ENCODE measurements around the gene MAPT. TPM values are rescaled to one million over a fixed set of nuclear protein-coding genes. Genes with fewer than 3 reads are reported as not detected.
"Not testable (repeated sequence)": the region's sequence is repeated elsewhere in the genome, so short reads cannot be mapped to it uniquely, and the experiment has no call there.

Gene MAPT
- total RNA-seq, 4 donors from 2014 or later = 1.7 to 2.3 (median 1.8) TPM

GRCh38 chr17:46020023-46020761, 125.8 kb downstream of the MAPT start:
- peak; percentile 33 for DNase-seq
- H3K27ac ChIP-seq = peak overlapping the region in 2 of 4 donors; percentile 11 to 46
- in situ Hi-C loops (cut with MboI; ENCODE audit: low pct_ligation_motif_present in 1 of 4, low pct_unique_long_range_greater_than_20kb in 1 of 4, low sequenced_read_pairs in 3 of 4) (no loop called here), intact Hi-C loops (cut with DNase I; ENCODE audit: low total_unique reads) (no loop called here)
- no peaks in the 10 kb centered on the region for H3K9me3 ChIP-seq
- TF ChIP-seq CTCF (IDR thresholded peaks at IDR 0.05) (no peak), EP300 (IDR thresholded peaks at IDR 0.05; ENCODE audit: low read depth) (no peak), POLR2AphosphoS5 (IDR thresholded peaks at IDR 0.05) (no peak), POLR2A (IDR thresholded peaks at IDR 0.05) (no peak)
- H3K4me1 ChIP-seq = no peaks in the 10 kb centered on the region
- H3K27me3 ChIP-seq = no peaks in the 10 kb centered on the region
- 83 to 88% methylated on average over 1 to 14 of the region's 14 CpGs for WGBS, 2 donors (ENCODE audit: low coverage in 1 of 2)
- no peak overlapping the region for H3K4me3 ChIP-seq
- no peaks in the 10 kb centered on the region for H3K36me3 ChIP-seq

- 91% methylated on average over 12 of the region's 12 CpGs; no CpG with 5 or more reads in 1 of the 2 donors for WGBS, 2 donors (ENCODE audit: low coverage in 1 of 2)
- no peak for DNase-seq
- no peak overlapping the region for H3K27ac ChIP-seq
- TF ChIP-seq CTCF (IDR thresholded peaks at IDR 0.05) = no peak
- no peak for TF ChIP-seq EP300 (IDR thresholded peaks at IDR 0.05; ENCODE audit: low read depth)
- no peak for TF ChIP-seq POLR2A (IDR thresholded peaks at IDR 0.05)
- intact Hi-C loops (cut with DNase I; ENCODE audit: low total_unique reads) (no loop called here), in situ Hi-C loops (cut with MboI; ENCODE audit: low pct_ligation_motif_present in 1 of 4, low pct_unique_long_range_greater_than_20kb in 1 of 4, low sequenced_read_pairs in 3 of 4) (no loop called here)
- no peaks in the 10 kb centered on the region for H3K36me3 ChIP-seq
- no peak overlapping the region for H3K4me3 ChIP-seq
- H3K4me1 ChIP-seq = no peaks in the 10 kb centered on the region
- no peaks in the 10 kb centered on the region for H3K9me3 ChIP-seq
- H3K27me3 ChIP-seq = no peaks in the 10 kb centered on the region
These were observed 126.6 kb downstream of the MAPT start for GRCh38 chr17:46020998-46021397.

GRCh38 chr17:46023366-46023765, 129.0 kb downstream of the MAPT start:
- H3K27ac ChIP-seq; H3K4me3 ChIP-seq; H3K27me3 ChIP-seq; H3K9me3 ChIP-seq; H3K36me3 ChIP-seq; DNase-seq; H3K4me1 ChIP-seq; intact Hi-C loops (cut with DNase I; ENCODE audit: low total_unique reads); in situ Hi-C loops (cut with MboI; ENCODE audit: low pct_ligation_motif_present in 1 of 4, low pct_unique_long_range_greater_than_20kb in 1 of 4, low sequenced_read_pairs in 3 of 4): not testable (repeated sequence)
- WGBS, 2 donors (ENCODE audit: low coverage in 1 of 2) = 89 to 93% methylated on average over 6 to 7 of the region's 7 CpGs

- H3K36me3 ChIP-seq = peaks cover 0 to 5% (median 0%) of the 10 kb centered on the region in 4 donors
- DNase-seq = no peak
- no peak overlapping the region for H3K4me3 ChIP-seq
- in situ Hi-C loops (cut with MboI; ENCODE audit: low pct_ligation_motif_present in 1 of 4, low pct_unique_long_range_greater_than_20kb in 1 of 4, low sequenced_read_pairs in 3 of 4) = no loop called here
- H3K27me3 ChIP-seq = no peaks in the 10 kb centered on the region
- H3K4me1 ChIP-seq = no peaks in the 10 kb centered on the region
- TF ChIP-seq EP300 (IDR thresholded peaks at IDR 0.05; ENCODE audit: low read depth) = no peak
- no peak for TF ChIP-seq POLR2A (IDR thresholded peaks at IDR 0.05)
- TF ChIP-seq POLR2AphosphoS5 (IDR thresholded peaks at IDR 0.05) = no peak
- no peak for TF ChIP-seq CTCF (IDR thresholded peaks at IDR 0.05)
- no peak overlapping the region for H3K27ac ChIP-seq
- no peaks in the 10 kb centered on the region for H3K9me3 ChIP-seq
- intact Hi-C loops (cut with DNase I; ENCODE audit: low total_unique reads) = no loop called here
- WGBS, 2 donors (ENCODE audit: low coverage in 1 of 2) = 93 to 96% methylated on average over 5 to 24 of the region's 24 CpGs
These were observed 129.5 kb downstream of the MAPT start for GRCh38 chr17:46023783-46024388.
